HepG2 (cell line): Measurements from ENCODE around the gene CCDC201. TPM values are rescaled to one million over a fixed set of nuclear protein-coding genes. Genes with fewer than 3 reads are reported as not detected.
A peak's percentile ranks its signal among the peaks of the same experiment; 100 is the strongest.

Experiments used
- ASH2L ChIP-seq: fragments of 300-600, 200-600 bp; sonication (generic); IDR thresholded peaks from 2 replicates; pipeline ENCODE4 v1.7.0; 2017; ENCODE audit warnings: low read depth, mild to moderate bottlenecking, moderate library complexity, mixed read lengths, low read length; ENCODE audit not compliant: insufficient read length
- CREBL2 ChIP-seq: sonication (generic); formaldehyde crosslinking; IDR thresholded peaks from 2 replicates; pipeline ENCODE4 v1.8.1; 2023; ENCODE audit warnings: missing genetic modification reagents, mild to moderate bottlenecking, borderline replicate concordance
- CREM ChIP-seq, 2 experiments: sonication (generic) in 1 of 2; formaldehyde crosslinking in 1 of 2; IDR thresholded peaks; 2 replicates each; pipeline versions ENCODE4 v1.4.0 to v1.6.1; 2016 to 2020; ENCODE audit warnings: antibody characterized with exemption in 1 of 2, mild to moderate bottlenecking in 1 of 2, missing genetic modification reagents in 1 of 2
- CSRNP2 ChIP-seq: sonication (generic); formaldehyde crosslinking; conservative IDR thresholded peaks from 2 replicates; pipeline ENCODE4 v1.8.0; 2022; ENCODE audit warnings: low read depth, missing genetic modification reagents
- ERF ChIP-seq: IDR thresholded peaks from 2 replicates; pipeline ENCODE4 v1.6.1; 2018; ENCODE audit warnings: missing biosample characterization, missing genetic modification reagents
- ESRRA ChIP-seq: sonication (generic); formaldehyde crosslinking; IDR thresholded peaks from 2 replicates; pipeline ENCODE4 v1.5.1; 2020; ENCODE audit warnings: mild to moderate bottlenecking, low read depth, missing genetic modification reagents
- FOXC1 ChIP-seq: sonication (generic); formaldehyde crosslinking; IDR thresholded peaks from 2 replicates; pipeline ENCODE4 v1.8.0; 2022; ENCODE audit warnings: mild to moderate bottlenecking, missing genetic modification reagents, borderline replicate concordance
- GMEB2 ChIP-seq: IDR thresholded peaks from 2 replicates; pipeline ENCODE4 v1.6.1; 2016; ENCODE audit warnings: missing biosample characterization, missing genetic modification reagents, low read depth
- MAF1 ChIP-seq: sonication (generic); formaldehyde crosslinking; IDR thresholded peaks from 2 replicates; pipeline ENCODE4 v1.5.0; 2020; ENCODE audit warnings: missing genetic modification reagents, borderline replicate concordance
- NFKBIZ ChIP-seq: IDR thresholded peaks from 2 replicates; pipeline ENCODE4 v1.6.1; 2018; ENCODE audit warnings: missing genetic modification reagents, missing compliant biosample characterization
- NKX3-1 ChIP-seq: sonication (generic); formaldehyde crosslinking; IDR thresholded peaks from 2 replicates; pipeline ENCODE4 v1.5.0; 2020; ENCODE audit warnings: missing genetic modification reagents
- NONO ChIP-seq, 2 experiments: fragments of 450-650 bp in 1 of 2; sonication (generic) in 1 of 2; formaldehyde crosslinking in 1 of 2; IDR thresholded peaks in 1 of 2; conservative IDR thresholded peaks in 1 of 2; 2 replicates each; pipeline versions ENCODE4 v1.6.1 to v1.8.0; 2017 to 2022; ENCODE audit warnings: mild to moderate bottlenecking in 1 of 2, missing genetic modification reagents in 1 of 2, moderate library complexity in 1 of 2
- NR2F1 ChIP-seq, 2 experiments: fragments of 450-650 bp in 1 of 2; formaldehyde crosslinking in 1 of 2; IDR thresholded peaks; 2 replicates each; pipeline versions ENCODE4 v1.5.0 to v1.6.1; 2016 to 2020; ENCODE audit warnings: mild to moderate bottlenecking in 1 of 2, missing compliant biosample characterization in 1 of 2, missing genetic modification reagents in 1 of 2, moderate library complexity in 1 of 2
- PAX8 ChIP-seq: sonication (generic); formaldehyde crosslinking; IDR thresholded peaks from 2 replicates; pipeline ENCODE4 v1.8.0; 2022; ENCODE audit warnings: mild to moderate bottlenecking, missing genetic modification reagents, borderline replicate concordance
- RNF219 ChIP-seq: sonication (generic); formaldehyde crosslinking; IDR thresholded peaks from 2 replicates; pipeline ENCODE4 v1.5.0; 2020; ENCODE audit warnings: mild to moderate bottlenecking, missing genetic modification reagents
- SAP130 ChIP-seq: IDR thresholded peaks from 2 replicates; pipeline ENCODE4 v1.6.1; 2016; ENCODE audit warnings: low read depth
- SMAD1 ChIP-seq: sonication (generic); formaldehyde crosslinking; IDR thresholded peaks from 2 replicates; pipeline ENCODE4 v1.4.0; 2020; ENCODE audit warnings: missing genetic modification reagents, low read depth, mild to moderate bottlenecking, borderline replicate concordance
- SP140L ChIP-seq: sonication (generic); formaldehyde crosslinking; IDR thresholded peaks from 2 replicates; pipeline ENCODE4 v1.4.0; 2020; ENCODE audit warnings: missing genetic modification reagents, borderline replicate concordance
- YY1 ChIP-seq: IDR thresholded peaks from 2 replicates; pipeline ENCODE4 v1.6.1; 2011; ENCODE audit warnings: low read length, low read depth, moderate library complexity, mild to moderate bottlenecking; ENCODE audit not compliant: insufficient read depth, insufficient replicate concordance
- ZNF17 ChIP-seq: sonication (generic); formaldehyde crosslinking; IDR thresholded peaks from 2 replicates; pipeline ENCODE4 v1.5.0; 2020; ENCODE audit warnings: mild to moderate bottlenecking, missing genetic modification reagents
- ZNF460 ChIP-seq: sonication (generic); formaldehyde crosslinking; IDR thresholded peaks from 2 replicates; pipeline ENCODE4 v1.5.1; 2020; ENCODE audit warnings: missing genetic modification reagents, mild to moderate bottlenecking, borderline replicate concordance
- ZNF670 ChIP-seq: sonication (generic); formaldehyde crosslinking; IDR thresholded peaks from 2 replicates; pipeline ENCODE4 v1.8.0; 2022; ENCODE audit warnings: mild to moderate bottlenecking, missing genetic modification reagents, borderline replicate concordance
- ZSCAN21 ChIP-seq: sonication (generic); formaldehyde crosslinking; IDR thresholded peaks from 2 replicates; pipeline ENCODE4 v1.8.0; 2022; ENCODE audit warnings: mild to moderate bottlenecking, missing genetic modification reagents, moderate library complexity, borderline replicate concordance
- polyA plus RNA-seq, 8 experiments: library from polyadenylated mRNA; depleted of rRNA in 3 of 8; stranded (reverse) in 7 of 8; unstranded in 1 of 8; fragments of >200 nt; fragmentation: Illumina TruSeq in 4 of 8; extraction: Trizol in 4 of 8; gene quantifications; 2 replicates each; pipeline versions ENCODE4 v1.2.1 to v1.2.3, GENCODE V29; 2011 to 2016; ENCODE audit warnings: low read depth in 4 of 8, missing spikeins in 1 of 8, mixed read lengths in 1 of 8; ENCODE audit not compliant: insufficient read depth in 1 of 8
- total RNA-seq, 5 experiments: library from RNA; depleted of rRNA; stranded (reverse); fragments of >200 nt; fragmentation: Illumina TruSeq; extraction: Trizol; gene quantifications; 2 replicates each; pipeline ENCODE4 v1.2.3, GENCODE V29; 2016; ENCODE audit warnings: low read depth in 1 of 5

Gene CCDC201
- total and polyA plus RNA-seq, 2 of the 13 experiments (the other 11 are each of a cell fraction or from before 2014, with no cell fraction given): 0.92 TPM; not detected in 1

- TF ChIP-seq ESRRA (peak; percentile 2; the same call in 1 of the 2 replicates), PAX8 (CRISPR knock-in tag) (no peak), YY1 (no peak), SAP130 (CRISPR knock-in tag) (peak; percentile 24; the same call in 1 of the 2 replicates), CSRNP2 (no peak), NKX3-1 (CRISPR knock-in tag) (peak; percentile 21; the same call in 1 of the 2 replicates), ERF (CRISPR knock-in tag) (0 out of 2 replicates have a peak, but pooled peaks have one; percentile 75), MAF1 (CRISPR knock-in tag) (no peak), ASH2L (no peak), SP140L (CRISPR knock-in tag) (no peak), CREM (IDR thresholded peaks at IDR 0.05) (no peak; the same call in 1 of the 2 replicates), CREM (CRISPR knock-in tag; IDR thresholded peaks at IDR 0.05) (no peak), GMEB2 (peak; percentile 8; the same call in 1 of the 2 replicates), NFKBIZ (no peak; the same call in 1 of the 2 replicates), ZSCAN21 (CRISPR knock-in tag) (no peak), FOXC1 (CRISPR knock-in tag) (no peak), ZNF460 (CRISPR knock-in tag) (no peak), NR2F1 (CRISPR knock-in tag; IDR thresholded peaks at IDR 0.05) (peak in 1 of 2 experiments; percentile 12; a peak in 1 of 4 replicates), RNF219 (CRISPR knock-in tag) (no peak), SMAD1 (CRISPR knock-in tag) (no peak; the same call in 1 of the 2 replicates), ZNF670 (CRISPR knock-in tag) (no peak; the same call in 1 of the 2 replicates), NONO (IDR thresholded peaks at IDR 0.05) (no peak), NONO (CRISPR knock-in tag; conservative IDR thresholded peaks at IDR 0.05) (peak; percentile 26; the same call in 1 of the 2 replicates), ZNF17 (CRISPR knock-in tag) (0 out of 2 replicates have a peak, but pooled peaks have one; percentile 8), CREBL2 (CRISPR knock-in tag) (no peak)
Measured at GRCh38 chr7:45893374-45893995, 20.6 kb upstream of the CCDC201 start (continued).
